NCI-H774 (cell line): ENCODE measurements around the gene LONP2.

Experiments used
- DNase-seq: peaks from one replicate; lab custom pipeline; 2025; lab: John Stamatoyannopoulos, UW

Gene LONP2

GRCh38 chr16:48244080-48244862 is at the start of gene LONP2:
LONP2 (plus strand) TSS chr16:48244300; CDS start chr16:48244389, 89 bp downstream.
- peak; percentile 81 for DNase-seq

GRCh38 chr16:48194828-48195556 is 49.1 kb upstream of the LONP2 start:
- peak; percentile 39 for DNase-seq

- DNase-seq: no peak
These were observed 46.8 kb upstream of the LONP2 start for GRCh38 chr16:48197294-48197693.

GRCh38 chr16:48201515-48202201 is 42.4 kb upstream of the LONP2 start:
- no peak for DNase-seq

- DNase-seq: no peak
These were observed 39.9 kb upstream of the LONP2 start for GRCh38 chr16:48203974-48204824.

GRCh38 chr16:48204825-48205151 is 39.3 kb upstream of the LONP2 start:
- DNase-seq: no peak

- no peak for DNase-seq
These were observed 37.4 kb upstream of the LONP2 start for GRCh38 chr16:48206594-48207242.

- no peak for DNase-seq
These were observed 33.4 kb upstream of the LONP2 start for GRCh38 chr16:48210747-48211146.

GRCh38 chr16:48212033-48212432 is 32.1 kb upstream of the LONP2 start:
- DNase-seq: no peak

- DNase-seq: no peak
These were observed 28.4 kb upstream of the LONP2 start for GRCh38 chr16:48215738-48216137.

GRCh38 chr16:48217708-48218107 is 26.4 kb upstream of the LONP2 start:
- no peak for DNase-seq

GRCh38 chr16:48218473-48218872 is 25.6 kb upstream of the LONP2 start:
- no peak for DNase-seq

- no peak for DNase-seq
These were observed 23.2 kb upstream of the LONP2 start for GRCh38 chr16:48220891-48221290.

- no peak for DNase-seq
These were observed 20.6 kb upstream of the LONP2 start for GRCh38 chr16:48223490-48223889.

- no peak for DNase-seq
These were observed 18.6 kb upstream of the LONP2 start for GRCh38 chr16:48225456-48225855.

GRCh38 chr16:48231727-48232492 is 12.2 kb upstream of the LONP2 start:
- no peak for DNase-seq

GRCh38 chr16:48232493-48233040 is 11.5 kb upstream of the LONP2 start:
- DNase-seq: no peak

- DNase-seq: no peak
These were observed 9.5 kb upstream of the LONP2 start for GRCh38 chr16:48234630-48235029.

GRCh38 chr16:48235058-48235555 is 9.0 kb upstream of the LONP2 start:
- DNase-seq: no peak

GRCh38 chr16:48235556-48236136 is 8.5 kb upstream of the LONP2 start:
- no peak for DNase-seq
